ENCODE measurements around the gene LRRC23.
A peak's percentile ranks its signal among the peaks of the same experiment; 100 is the strongest.
"Not testable (repeated sequence)": the region's sequence is repeated elsewhere in the genome, so short reads cannot be mapped to it uniquely, and the experiment has no call there.

LRRC23 gene

GRCh38 chr12:6873094-6874014 lies 31.3 kb upstream of the LRRC23 start, which contains the start of gene SPSB2:
Gene SPSB2 (minus strand): TSS chr12:6873303. CDS start chr12:6872901, 402 bp downstream.
- peak; percentile 93 for DNase-seq

DNA sequence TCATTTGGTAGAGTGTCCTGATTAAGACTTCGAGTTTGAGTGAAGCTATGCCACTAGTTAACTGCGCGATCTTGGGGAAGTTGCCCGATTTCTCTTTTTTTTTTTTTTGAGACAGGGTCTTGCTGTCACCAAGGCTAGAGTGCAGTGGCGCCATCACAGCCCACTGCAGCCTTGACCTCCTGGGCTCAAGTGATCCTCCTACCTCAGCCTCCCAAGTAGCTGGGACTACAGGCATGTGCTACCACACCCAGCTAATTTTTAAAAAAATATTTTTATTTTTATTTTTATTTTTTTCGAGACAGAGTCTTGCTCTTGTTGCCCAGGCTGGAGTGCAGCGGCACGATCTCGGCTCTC lies 30.6 kb upstream of the LRRC23 start:
- not testable (repeated sequence) for DNase-seq

- DNase-seq, result not testable (repeated sequence)
Observed at GRCh38 chr12:6879824-6880223, 24.8 kb upstream of the LRRC23 start.

GRCh38 chr12:6883252-6883651 lies 21.4 kb upstream of the LRRC23 start:
- DNase-seq, result no peak

DNA sequence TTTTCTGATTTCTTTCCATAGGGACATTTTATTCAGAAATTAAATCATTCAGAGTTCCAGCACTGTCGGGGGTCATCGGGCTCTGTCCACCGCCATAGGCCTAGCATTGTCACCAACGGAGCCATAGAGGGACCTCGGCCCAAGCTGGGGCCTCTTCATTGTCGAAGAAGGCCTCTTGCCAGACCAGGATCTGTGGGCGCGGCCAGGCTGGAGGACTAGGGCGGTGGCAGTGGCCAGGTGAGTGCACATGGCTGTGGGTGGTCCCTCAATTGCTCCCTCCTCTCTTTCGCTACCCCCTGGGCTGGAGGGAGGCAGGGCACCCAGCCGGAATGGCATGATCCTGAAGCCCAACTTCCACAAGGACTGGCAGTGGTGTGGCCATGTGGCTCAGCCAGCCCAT lies 20.9 kb upstream of the LRRC23 start:
- DNase-seq, result no peak

DNA sequence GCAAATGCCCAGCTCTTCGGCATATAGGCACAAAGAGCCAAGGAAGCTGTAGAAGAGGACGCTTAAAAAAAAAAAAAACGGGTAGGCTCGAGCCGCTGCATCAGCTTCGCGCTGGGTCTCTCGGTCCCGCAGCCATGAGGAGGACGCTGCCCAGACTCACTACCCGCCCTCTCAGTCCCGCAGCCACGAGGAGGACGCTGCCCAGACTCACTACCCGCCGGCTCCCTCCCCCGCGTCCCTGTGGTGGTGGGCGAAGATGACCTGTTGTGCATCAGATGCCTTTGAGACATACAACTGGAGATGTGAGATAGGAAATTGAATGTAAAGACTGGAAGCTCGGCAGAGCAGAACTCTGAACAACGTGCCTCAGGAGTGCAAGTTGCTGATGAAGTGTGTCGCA lies 20.1 kb upstream of the LRRC23 start:
- no peak for DNase-seq

DNA sequence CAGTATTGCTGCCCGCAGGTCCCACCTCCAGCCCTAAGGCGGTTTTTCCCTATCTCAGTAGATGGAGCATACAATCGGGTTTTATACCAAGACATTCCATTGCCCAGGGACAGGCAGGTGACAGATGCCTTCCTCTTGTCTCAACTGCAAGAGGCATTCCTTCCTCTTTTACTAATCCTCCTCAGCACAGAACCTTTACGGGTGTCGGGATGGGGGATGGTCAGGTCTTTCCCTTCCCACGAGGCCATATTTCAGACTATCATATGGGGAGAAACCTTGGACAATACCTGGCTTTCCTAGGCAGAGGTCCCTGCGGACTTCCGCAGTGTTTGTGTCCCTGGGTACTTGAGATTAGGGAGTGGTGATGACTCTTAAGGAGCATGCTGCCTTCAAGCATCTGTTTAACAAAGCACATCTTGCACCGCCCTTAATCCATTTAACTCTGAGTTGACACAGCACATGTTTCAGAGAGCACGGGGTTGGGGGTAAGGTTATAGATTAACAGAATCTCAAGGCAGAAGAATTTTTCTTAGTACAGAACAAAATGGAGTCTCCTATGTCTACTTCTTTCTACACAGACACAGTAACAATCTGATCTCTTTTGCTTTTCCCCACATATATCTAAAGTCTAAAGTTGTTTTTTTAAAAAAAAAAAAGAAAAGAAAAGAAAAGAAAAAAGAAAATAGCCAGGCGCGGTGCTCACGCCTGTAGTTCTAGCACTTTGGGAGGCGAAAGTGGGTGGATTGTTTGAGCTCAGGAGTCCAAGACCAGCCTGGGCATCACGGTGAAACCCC lies 18.2 kb upstream of the LRRC23 start:
- not testable (repeated sequence) for DNase-seq

DNA sequence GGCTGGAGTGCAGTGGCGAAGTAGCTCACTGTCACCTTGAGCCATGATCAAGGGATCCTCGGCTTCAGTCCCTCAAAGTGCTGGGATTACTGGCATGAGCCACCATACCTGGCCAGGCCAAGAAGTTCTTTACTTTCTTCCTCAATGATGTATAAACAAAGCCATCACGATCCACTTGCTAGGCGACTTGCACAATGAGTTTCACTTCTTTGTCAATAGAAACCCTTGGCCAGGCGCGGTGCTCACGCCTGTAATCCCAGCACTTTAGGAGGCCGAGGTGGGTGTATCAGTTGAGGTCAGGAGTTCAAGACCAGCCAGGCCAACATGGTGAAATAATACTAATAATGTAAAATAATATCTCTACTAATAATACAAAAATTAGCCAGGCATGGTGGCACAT lies 17.2 kb upstream of the LRRC23 start:
- DNase-seq, result no peak

- DNase-seq, result no peak
Observed at GRCh38 chr12:6888360-6888759, 16.3 kb upstream of the LRRC23 start.

GRCh38 chr12:6888794-6889193 lies 15.8 kb upstream of the LRRC23 start:
- not testable (repeated sequence) for DNase-seq

GRCh38 chr12:6889775-6890573 lies 14.6 kb upstream of the LRRC23 start:
- not testable (repeated sequence) for DNase-seq

- peak; percentile 89 for DNase-seq
Observed at GRCh38 chr12:6890789-6891645, 13.6 kb upstream of the LRRC23 start.

GRCh38 chr12:6891646-6892001 lies 13.0 kb upstream of the LRRC23 start:
- DNase-seq, result no peak

- not testable (repeated sequence) for DNase-seq
Observed at GRCh38 chr12:6892683-6893082, 11.9 kb upstream of the LRRC23 start.

- no peak for DNase-seq
Observed at GRCh38 chr12:6894321-6894720, 10.3 kb upstream of the LRRC23 start.

GRCh38 chr12:6896846-6897435 lies 7.7 kb upstream of the LRRC23 start:
- no peak for DNase-seq

DNA sequence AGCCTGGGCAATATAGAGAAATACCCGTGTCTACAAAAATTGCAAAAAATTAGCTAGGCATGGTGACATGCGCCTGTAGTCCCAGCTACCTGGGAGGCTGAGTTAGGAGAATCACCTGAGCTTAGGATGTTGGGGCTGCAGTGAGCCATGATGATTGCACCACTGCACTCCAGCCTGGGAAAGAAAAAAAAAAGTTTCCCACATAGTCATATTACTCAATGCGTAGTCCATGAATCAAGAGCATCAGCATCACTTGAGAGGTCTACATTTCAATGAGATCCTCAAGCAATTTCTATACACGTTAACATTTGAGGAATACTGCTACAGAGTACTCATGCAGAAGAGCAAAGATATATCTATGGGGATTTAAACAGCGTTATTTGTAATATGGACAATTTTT lies 5.2 kb upstream of the LRRC23 start:
- no peak for DNase-seq

DNA sequence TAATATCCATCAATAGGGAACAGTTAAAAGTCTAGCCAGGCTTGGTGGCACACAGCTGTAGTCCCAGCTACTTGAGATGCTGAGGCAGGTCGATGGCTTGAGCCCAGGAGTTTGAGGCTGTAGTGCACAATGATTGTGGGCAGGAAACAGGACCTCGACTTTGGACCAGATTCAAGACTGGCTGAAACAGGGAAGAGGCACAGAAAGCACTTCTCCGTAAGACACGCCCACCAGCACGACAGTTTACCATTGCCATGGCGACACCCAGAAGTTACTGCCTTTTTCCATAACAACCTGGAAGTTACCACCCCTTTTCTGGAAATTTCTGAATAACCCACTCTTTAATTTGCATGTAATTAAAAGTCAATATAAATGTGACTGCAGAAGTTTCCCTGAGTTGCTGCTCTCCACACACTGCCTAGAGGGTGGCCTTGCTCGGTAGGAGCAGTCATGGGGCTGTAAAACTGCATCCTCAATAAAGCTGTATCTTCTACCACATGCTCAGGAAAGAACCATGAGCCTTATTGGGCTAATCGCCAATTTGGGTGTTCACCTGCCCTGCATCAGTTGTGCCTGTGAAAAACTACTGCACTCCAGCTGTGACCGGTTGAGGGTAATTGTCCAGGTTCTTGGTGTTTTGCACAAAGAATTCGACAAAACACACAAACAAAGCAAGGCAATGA lies 4.6 kb upstream of the LRRC23 start:
- DNase-seq, result no peak

DNA sequence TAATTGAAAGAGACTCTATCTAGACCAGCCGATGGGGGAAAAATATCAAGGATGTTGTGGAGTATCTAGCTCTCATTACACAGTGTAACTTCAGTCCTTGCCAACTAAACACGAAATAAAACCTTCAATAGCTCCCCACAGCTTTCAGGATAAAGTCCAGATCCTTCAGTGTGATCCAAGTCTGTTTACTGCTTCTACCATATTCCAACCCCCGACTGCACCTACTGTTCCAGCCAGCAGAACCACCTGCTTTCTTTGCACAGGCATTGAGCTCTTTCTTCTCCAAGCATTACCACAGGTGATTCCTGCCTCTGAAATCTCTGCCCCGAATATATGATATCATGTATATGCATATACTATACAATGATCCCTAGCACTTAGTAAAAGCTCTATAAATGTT lies 2.2 kb upstream of the LRRC23 start:
- DNase-seq, result no peak

- no peak for DNase-seq
Observed at GRCh38 chr12:6903722-6904121, 900 bp upstream of the LRRC23 start.

DNA sequence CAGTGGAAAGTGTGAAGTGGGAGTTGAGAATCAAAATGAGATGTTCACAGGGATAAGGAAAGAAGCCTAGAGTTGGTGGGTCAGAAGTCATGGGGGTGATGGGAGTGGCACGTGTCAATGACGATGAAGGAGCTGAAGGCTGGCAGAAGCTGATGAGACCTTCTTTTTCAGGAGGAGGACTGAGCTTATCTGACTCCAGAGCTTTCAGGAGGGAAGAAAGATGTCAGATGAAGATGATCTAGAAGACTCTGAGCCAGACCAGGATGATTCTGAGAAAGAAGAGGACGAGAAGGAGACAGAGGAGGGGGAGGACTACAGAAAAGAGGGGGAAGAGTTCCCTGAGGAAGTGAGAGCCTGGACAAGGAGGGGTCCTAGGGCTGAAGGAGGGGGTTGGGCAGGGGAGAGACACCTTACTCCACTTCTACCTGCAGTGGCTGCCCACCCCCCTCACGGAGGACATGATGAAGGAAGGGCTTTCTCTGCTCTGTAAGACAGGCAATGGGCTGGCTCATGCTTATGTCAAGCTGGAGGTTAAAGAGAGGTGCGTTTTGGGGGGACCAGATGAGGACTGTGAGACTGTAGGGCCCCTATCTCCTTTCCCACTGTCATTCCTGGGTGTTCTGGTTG lies 905 bp downstream of the LRRC23 start:
- no peak for DNase-seq

All from NCI-H526 treated with DMSO at 0.1 percent for 48 hours (cell line).